Esophagus muscularis mucosa (tissue), 4 donors: ENCODE data around the gene DNAH7. TPM values are rescaled to one million over a fixed set of nuclear protein-coding genes. Genes with fewer than 3 reads are reported as not detected.

ENCODE experiments used
- DNase-seq: peaks from one replicate; pipeline ENCODE4 v3.0.0-alpha.2; 2017; ENCODE audit errors: extremely low spot score
- H3K27ac ChIP-seq, 4 donors: fragments of 200-600 bp; sonication (generic); replicated peaks in 1 of 4; 1 replicate in 3 of 4; 2 replicates in 1 of 4; pipeline ENCODE4 v1.5.1; 2016 to 2019; ENCODE audit warnings: mild to moderate bottlenecking in 1 of 4
- H3K27me3 ChIP-seq, 4 donors: fragments of 200-600 bp; sonication (generic); one replicate each; pipeline versions ENCODE4 v1.5.1 to v1.6.0; 2016 to 2019
- H3K36me3 ChIP-seq, 4 donors: fragments of 200-600 bp; sonication (generic); one replicate each; pipeline ENCODE4 v1.5.1; 2016 to 2019
- H3K4me1 ChIP-seq, 4 donors: fragments of 200-600 bp; sonication (generic); one replicate each; pipeline ENCODE4 v1.5.1; 2016 to 2019
- H3K4me3 ChIP-seq, 4 donors: fragments of 200-600 bp; sonication (generic); 1 replicate in 2 of 4; 2 replicates in 2 of 4; pipeline ENCODE4 v1.5.1; 2016 to 2019; ENCODE audit warnings: mild to moderate bottlenecking in 4 of 4, moderate library complexity in 1 of 4
- H3K9me3 ChIP-seq, 4 donors: fragments of 200-600 bp; sonication (generic); 1 replicate in 3 of 4; 2 replicates in 1 of 4; pipeline ENCODE4 v1.5.1; 2016 to 2019
- EP300 ChIP-seq: sonication (generic); formaldehyde crosslinking; IDR thresholded peaks from one replicate; pipeline ENCODE4 v1.6.1; 2017; ENCODE audit warnings: antibody characterized with exemption
- POLR2A ChIP-seq: fragments of 450-650 bp; IDR thresholded peaks from one replicate; pipeline ENCODE4 v1.6.1; 2017; ENCODE audit warnings: antibody characterized with exemption, moderate library complexity, mild to moderate bottlenecking, low read depth
- POLR2AphosphoS5 ChIP-seq, 2 donors: sonication (generic); formaldehyde crosslinking; IDR thresholded peaks; one replicate each; pipeline ENCODE4 v1.6.1; 2017; ENCODE audit warnings: antibody characterized with exemption in 2 of 2
- WGBS: methylation state at CpG from one replicate; pipeline ENCODE4 v1.1.5; 2018; 5-methylcytosine and 5-hydroxymethylcytosine counted together
- intact Hi-C: fragments of 100-400 bp; cut with DNase I; formaldehyde crosslinking; loops from one replicate; pipeline ENCODE4 v1.15.1; 2023
- total RNA-seq, 4 donors: library from RNA; depleted of rRNA; stranded (reverse); fragments of >200 nt; gene quantifications; one replicate each; pipeline versions ENCODE4 v1.1.0 to v1.2.1, GENCODE V29; 2016
- TF ChIP-seq, protein P1 (sequence below), 3 experiments: fragments of 200-600 bp in 2 of 3; fragments of 450-650 bp in 1 of 3; sonication (generic) in 2 of 3; IDR thresholded peaks; one replicate each; pipeline ENCODE4 v1.5.1; 2017 to 2019; ENCODE audit warnings: antibody characterized with exemption in 3 of 3, mild to moderate bottlenecking in 2 of 3, moderate library complexity in 1 of 3

Gene DNAH7
- total RNA-seq, 4 donors from 2014 or later: 0.39 to 0.98 (median 0.66) TPM

DNA sequence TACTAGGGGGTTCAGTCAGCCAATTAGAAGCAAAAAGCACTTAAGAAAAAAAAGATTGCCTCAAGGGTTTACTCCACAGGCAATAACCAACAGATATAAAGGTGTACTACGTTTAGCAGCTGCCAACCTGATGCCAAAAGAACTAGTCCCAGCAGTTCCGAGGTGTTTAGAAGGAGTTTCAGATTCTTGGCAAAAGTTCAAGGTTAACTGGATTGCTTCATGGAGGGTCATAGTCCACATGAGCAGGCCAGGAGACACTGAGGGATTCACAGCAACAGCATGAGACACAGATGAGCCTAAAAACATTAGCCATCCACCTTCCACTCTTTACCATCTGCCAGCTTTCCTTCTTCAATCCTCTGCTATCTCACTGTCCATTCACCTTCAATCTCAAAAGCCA lies 4.9 kb upstream of the DNAH7 start:
- intact Hi-C loops: no loop called here
- Histone ChIP-seq H3K27me3 (no peaks in the 10 kb centered on the region), H3K27ac (no peak overlapping the region), H3K4me3 (no peak overlapping the region), H3K9me3 (no peaks in the 10 kb centered on the region), H3K4me1 (peaks cover 0 to 5% (median 3%) of the 10 kb centered on the region in 4 donors), H3K36me3 (no peaks in the 10 kb centered on the region)
- no peak for DNase-seq
- 44% methylated on average over 2 of the region's 2 CpGs for WGBS
- TF ChIP-seq, protein P1, sequence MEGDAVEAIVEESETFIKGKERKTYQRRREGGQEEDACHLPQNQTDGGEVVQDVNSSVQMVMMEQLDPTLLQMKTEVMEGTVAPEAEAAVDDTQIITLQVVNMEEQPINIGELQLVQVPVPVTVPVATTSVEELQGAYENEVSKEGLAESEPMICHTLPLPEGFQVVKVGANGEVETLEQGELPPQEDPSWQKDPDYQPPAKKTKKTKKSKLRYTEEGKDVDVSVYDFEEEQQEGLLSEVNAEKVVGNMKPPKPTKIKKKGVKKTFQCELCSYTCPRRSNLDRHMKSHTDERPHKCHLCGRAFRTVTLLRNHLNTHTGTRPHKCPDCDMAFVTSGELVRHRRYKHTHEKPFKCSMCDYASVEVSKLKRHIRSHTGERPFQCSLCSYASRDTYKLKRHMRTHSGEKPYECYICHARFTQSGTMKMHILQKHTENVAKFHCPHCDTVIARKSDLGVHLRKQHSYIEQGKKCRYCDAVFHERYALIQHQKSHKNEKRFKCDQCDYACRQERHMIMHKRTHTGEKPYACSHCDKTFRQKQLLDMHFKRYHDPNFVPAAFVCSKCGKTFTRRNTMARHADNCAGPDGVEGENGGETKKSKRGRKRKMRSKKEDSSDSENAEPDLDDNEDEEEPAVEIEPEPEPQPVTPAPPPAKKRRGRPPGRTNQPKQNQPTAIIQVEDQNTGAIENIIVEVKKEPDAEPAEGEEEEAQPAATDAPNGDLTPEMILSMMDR (IDR thresholded peaks at IDR 0.05): no peak
- no peak for TF ChIP-seq POLR2A

DNA sequence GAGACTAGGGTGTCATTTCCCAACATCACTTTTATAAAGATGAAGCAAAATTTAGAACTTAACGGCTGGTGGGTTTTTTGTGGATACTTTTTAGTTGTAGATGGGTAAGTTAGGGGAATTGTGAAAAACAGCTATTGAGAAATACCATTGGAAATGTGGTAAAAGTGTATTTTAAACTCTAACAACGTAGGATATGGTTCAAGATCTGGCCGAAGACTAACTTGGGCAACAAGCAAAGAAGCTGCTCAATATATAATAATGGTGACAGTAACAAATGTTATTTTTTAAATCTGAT lies 1.6 kb downstream of the DNAH7 start:
- Histone ChIP-seq H3K4me1 (peaks cover 0 to 19% (median 13%) of the 10 kb centered on the region in 4 donors), H3K9me3 (no peaks in the 10 kb centered on the region), H3K27me3 (no peaks in the 10 kb centered on the region), H3K4me3 (no peak overlapping the region), H3K36me3 (no peaks in the 10 kb centered on the region), H3K27ac (no peak overlapping the region)
- WGBS: 19% methylated on average over 3 of the region's 3 CpGs
- no peak for TF ChIP-seq EP300
- TF ChIP-seq, protein P1 (IDR thresholded peaks at IDR 0.05): no peak
- no peak for TF ChIP-seq POLR2AphosphoS5 (IDR thresholded peaks at IDR 0.05)
- TF ChIP-seq POLR2A: no peak
- DNase-seq: no peak
- intact Hi-C loops: no loop called here

DNA sequence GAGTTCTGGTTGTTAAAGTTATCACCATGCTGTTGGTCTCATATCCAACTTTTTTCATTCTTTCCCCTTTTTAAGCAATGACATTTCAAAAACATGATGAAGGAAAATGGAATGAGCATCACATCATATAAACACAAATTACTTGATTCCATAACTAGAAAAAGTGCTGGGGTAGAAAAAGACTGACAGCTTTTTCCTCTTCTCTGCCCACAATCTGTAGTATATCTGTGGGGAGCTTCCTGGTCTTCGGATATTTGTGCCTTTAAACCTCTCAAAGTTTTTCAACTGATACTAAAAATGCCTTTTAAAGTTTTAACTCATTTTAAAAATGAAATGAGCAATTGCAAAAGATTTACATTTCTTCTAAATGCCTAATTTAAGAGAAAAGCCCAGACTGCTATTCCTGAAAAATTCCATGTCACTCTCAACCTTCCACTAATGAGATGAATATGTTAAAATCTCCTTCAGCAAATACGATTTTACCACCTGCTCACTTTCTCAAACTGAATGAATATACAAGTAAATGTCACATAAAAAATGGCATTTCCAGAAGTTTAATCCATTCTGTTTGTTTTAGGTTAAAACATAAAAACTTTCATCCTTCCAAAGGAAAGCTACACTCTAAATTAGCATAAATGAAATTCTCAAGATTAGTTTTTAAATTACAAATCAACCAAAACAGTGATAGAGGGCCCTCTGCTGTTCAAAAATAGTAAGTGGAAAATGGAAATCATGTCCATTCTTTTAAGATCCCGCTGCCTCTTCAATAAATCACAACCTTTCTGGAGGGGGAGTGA lies 2.1 kb downstream of the DNAH7 start:
- H3K27ac ChIP-seq: no peak overlapping the region
- WGBS: 46% methylated on average over 3 of the region's 3 CpGs
- no peak overlapping the region for H3K4me3 ChIP-seq
- peaks cover 0 to 19% (median 13%) of the 10 kb centered on the region in 4 donors for H3K4me1 ChIP-seq
- H3K36me3 ChIP-seq: no peaks in the 10 kb centered on the region
- no peak for DNase-seq
- no peaks in the 10 kb centered on the region for H3K27me3 ChIP-seq
- H3K9me3 ChIP-seq: no peaks in the 10 kb centered on the region
- TF ChIP-seq, protein P1 (IDR thresholded peaks at IDR 0.05): peak; percentile 33 to 71 (median 64)
- no peak for TF ChIP-seq POLR2AphosphoS5 (IDR thresholded peaks at IDR 0.05)
- intact Hi-C loops: no loop called here

DNA sequence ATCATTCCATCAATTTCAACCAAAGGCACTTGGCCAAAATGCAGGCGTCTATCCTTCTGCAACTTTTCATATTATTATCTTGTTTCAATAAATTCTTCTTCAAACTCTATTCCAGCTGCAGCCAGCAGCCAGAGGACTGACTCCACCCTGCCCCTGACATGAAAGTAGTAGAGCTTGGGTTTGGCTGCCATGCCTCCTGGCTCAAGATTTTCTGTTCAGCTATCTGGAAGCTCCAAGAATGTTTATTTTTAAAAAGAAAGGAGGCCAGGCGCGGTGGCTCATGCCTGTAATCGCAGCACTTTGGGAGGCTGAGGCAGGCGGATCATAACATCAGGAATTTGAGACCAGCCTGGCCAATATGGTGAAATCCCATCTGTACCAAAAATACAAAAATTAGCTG lies 4.9 kb downstream of the DNAH7 start:
- Histone ChIP-seq H3K27ac (no peak overlapping the region), H3K36me3 (no peaks in the 10 kb centered on the region), H3K9me3 (no peaks in the 10 kb centered on the region), H3K27me3 (no peaks in the 10 kb centered on the region), H3K4me3 (no peak overlapping the region), H3K4me1 (peaks cover 0 to 14% (median 11%) of the 10 kb centered on the region in 4 donors)
- DNase-seq: no peak
- 92% methylated on average over 5 of the region's 5 CpGs for WGBS
- TF ChIP-seq, protein P1 (IDR thresholded peaks at IDR 0.05): no peak
- TF ChIP-seq EP300: no peak
- no peak for TF ChIP-seq POLR2A
- TF ChIP-seq POLR2AphosphoS5 (IDR thresholded peaks at IDR 0.05): no peak
- intact Hi-C loops: no loop called here

DNA sequence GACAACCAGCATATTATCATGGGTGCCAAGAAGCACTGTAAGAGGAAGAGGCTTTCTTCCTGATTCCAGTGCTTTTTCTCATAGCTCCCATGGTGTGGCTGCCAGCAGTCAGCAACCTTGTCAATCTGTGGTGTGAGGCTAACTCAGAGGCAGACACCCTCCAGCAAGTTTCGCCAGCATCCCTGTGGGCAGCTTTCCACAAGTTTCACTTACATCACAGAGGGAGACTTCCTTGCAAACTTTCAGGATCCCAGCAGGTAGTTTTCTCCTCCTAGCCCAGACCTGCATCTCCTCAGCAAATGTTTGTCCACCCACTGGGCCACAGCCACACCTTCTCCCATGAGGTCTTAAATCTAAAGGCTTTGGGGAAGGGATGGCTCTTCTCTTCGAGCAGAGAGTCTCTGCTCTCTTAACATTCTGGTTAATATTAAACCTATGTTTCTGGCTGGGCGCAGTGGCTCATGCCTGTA lies 9.1 kb downstream of the DNAH7 start:
- intact Hi-C loops: no loop called here
- no peaks in the 10 kb centered on the region for H3K4me1 ChIP-seq
- WGBS: 78% methylated on average over 3 of the region's 3 CpGs
- no peaks in the 10 kb centered on the region for H3K9me3 ChIP-seq
- no peak overlapping the region for H3K27ac ChIP-seq
- TF ChIP-seq, protein P1 (IDR thresholded peaks at IDR 0.05): no peak
- TF ChIP-seq POLR2AphosphoS5 (IDR thresholded peaks at IDR 0.05): no peak
- no peak for TF ChIP-seq POLR2A
- TF ChIP-seq EP300: no peak
- H3K27me3 ChIP-seq: no peaks in the 10 kb centered on the region
- DNase-seq: no peak
- no peaks in the 10 kb centered on the region for H3K36me3 ChIP-seq
- H3K4me3 ChIP-seq: no peak overlapping the region
